SK-N-SH (cell line): ENCODE data around the gene ZNF280D.

Source experiments
- EP300 ChIP-seq, 2 experiments: IDR thresholded peaks; 2 replicates each; pipeline versions ENCODE4 v1.4.0 to v1.6.1; 2012; ENCODE audit warnings: borderline replicate concordance in 1 of 2, low read depth in 1 of 2, low read length in 1 of 2
- JUND ChIP-seq: IDR thresholded peaks from 2 replicates; pipeline ENCODE4 v1.4.0; 2012
- POLR2AphosphoS5 ChIP-seq: IDR thresholded peaks from 2 replicates; pipeline ENCODE4 v1.6.1; 2012; ENCODE audit warnings: low read depth, low read length
- RFX5 ChIP-seq: IDR thresholded peaks from 2 replicates; pipeline ENCODE4 v1.6.1; 2012; ENCODE audit warnings: mild to moderate bottlenecking, improper control_type of control experiment, low read length
- TF ChIP-seq, protein P1 (sequence below): fragments of 200-600 bp; sonication (generic); IDR thresholded peaks from 2 replicates; pipeline ENCODE4 v1.6.1; 2017; ENCODE audit warnings: antibody characterized with exemption, mild to moderate bottlenecking, moderate library complexity
- TF ChIP-seq, protein P2 (sequence below): IDR thresholded peaks from 2 replicates; pipeline ENCODE4 v1.4.0; 2012; ENCODE audit warnings: low read depth, borderline replicate concordance

DNA sequence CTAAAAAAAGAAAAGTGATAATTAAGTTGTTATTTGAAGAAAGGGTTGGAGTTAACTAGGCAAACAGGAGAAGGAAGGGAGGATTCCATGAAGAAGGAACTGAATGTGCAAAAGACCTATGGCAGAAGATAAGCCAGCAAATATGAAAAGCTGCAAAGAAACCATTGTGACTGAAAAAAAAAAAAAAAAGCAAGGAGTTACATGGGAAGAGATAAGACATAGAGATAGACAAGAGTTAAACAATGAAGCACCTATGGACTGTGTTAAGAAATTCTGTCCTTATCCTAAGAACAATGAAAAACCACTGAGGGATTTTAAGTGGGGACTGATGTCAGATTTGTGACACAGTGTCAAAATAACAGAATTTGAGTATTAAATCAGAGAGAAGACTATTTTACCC, 17.0 kb downstream of the ZNF280D start:
- TF ChIP-seq, protein P1, sequence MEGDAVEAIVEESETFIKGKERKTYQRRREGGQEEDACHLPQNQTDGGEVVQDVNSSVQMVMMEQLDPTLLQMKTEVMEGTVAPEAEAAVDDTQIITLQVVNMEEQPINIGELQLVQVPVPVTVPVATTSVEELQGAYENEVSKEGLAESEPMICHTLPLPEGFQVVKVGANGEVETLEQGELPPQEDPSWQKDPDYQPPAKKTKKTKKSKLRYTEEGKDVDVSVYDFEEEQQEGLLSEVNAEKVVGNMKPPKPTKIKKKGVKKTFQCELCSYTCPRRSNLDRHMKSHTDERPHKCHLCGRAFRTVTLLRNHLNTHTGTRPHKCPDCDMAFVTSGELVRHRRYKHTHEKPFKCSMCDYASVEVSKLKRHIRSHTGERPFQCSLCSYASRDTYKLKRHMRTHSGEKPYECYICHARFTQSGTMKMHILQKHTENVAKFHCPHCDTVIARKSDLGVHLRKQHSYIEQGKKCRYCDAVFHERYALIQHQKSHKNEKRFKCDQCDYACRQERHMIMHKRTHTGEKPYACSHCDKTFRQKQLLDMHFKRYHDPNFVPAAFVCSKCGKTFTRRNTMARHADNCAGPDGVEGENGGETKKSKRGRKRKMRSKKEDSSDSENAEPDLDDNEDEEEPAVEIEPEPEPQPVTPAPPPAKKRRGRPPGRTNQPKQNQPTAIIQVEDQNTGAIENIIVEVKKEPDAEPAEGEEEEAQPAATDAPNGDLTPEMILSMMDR = no peak
- TF ChIP-seq POLR2AphosphoS5 = no peak
- TF ChIP-seq, protein P2, sequence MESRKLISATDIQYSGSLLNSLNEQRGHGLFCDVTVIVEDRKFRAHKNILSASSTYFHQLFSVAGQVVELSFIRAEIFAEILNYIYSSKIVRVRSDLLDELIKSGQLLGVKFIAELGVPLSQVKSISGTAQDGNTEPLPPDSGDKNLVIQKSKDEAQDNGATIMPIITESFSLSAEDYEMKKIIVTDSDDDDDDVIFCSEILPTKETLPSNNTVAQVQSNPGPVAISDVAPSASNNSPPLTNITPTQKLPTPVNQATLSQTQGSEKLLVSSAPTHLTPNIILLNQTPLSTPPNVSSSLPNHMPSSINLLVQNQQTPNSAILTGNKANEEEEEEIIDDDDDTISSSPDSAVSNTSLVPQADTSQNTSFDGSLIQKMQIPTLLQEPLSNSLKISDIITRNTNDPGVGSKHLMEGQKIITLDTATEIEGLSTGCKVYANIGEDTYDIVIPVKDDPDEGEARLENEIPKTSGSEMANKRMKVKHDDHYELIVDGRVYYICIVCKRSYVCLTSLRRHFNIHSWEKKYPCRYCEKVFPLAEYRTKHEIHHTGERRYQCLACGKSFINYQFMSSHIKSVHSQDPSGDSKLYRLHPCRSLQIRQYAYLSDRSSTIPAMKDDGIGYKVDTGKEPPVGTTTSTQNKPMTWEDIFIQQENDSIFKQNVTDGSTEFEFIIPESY = no peak
- TF ChIP-seq JUND = no peak
- TF ChIP-seq EP300 (IDR thresholded peaks at IDR 0.05; ENCODE audit: borderline replicate concordance in 1 of 2, low read depth in 1 of 2, low read length in 1 of 2) = no peak
- TF ChIP-seq RFX5 = no peak
